ENCODE data around the gene ERCC5. TPM values are rescaled to one million over a fixed set of nuclear protein-coding genes. Genes with fewer than 3 reads are reported as not detected.
A peak's percentile ranks its signal among the peaks of the same experiment; 100 is the strongest.

The ERCC5 gene
- total and polyA plus RNA-seq, 10 donors, result 55.1 to 123 (median 74.8) TPM

- Histone ChIP-seq H3K4me3 (no peak overlapping the region), H3K4me1 (peaks cover 0 to 20% (median 4%) of the 10 kb centered on the region in 6 donors), H3K9me3 (peaks cover 0 to 18% (median 15%) of the 10 kb centered on the region in 8 donors), H3K36me3 (peaks cover 0 to 46% (median 11%) of the 10 kb centered on the region in 6 donors), H3K27me3 (replicated peaks in 1 of 7) (no peaks in the 10 kb centered on the region), H3K27ac (peak overlapping the region in 3 of 8 donors; percentile 30 to 50 (median 39))
- intact Hi-C loops (cut with DNase I; ENCODE audit: low total_unique reads), result no loop called here
- TF ChIP-seq, protein P1, sequence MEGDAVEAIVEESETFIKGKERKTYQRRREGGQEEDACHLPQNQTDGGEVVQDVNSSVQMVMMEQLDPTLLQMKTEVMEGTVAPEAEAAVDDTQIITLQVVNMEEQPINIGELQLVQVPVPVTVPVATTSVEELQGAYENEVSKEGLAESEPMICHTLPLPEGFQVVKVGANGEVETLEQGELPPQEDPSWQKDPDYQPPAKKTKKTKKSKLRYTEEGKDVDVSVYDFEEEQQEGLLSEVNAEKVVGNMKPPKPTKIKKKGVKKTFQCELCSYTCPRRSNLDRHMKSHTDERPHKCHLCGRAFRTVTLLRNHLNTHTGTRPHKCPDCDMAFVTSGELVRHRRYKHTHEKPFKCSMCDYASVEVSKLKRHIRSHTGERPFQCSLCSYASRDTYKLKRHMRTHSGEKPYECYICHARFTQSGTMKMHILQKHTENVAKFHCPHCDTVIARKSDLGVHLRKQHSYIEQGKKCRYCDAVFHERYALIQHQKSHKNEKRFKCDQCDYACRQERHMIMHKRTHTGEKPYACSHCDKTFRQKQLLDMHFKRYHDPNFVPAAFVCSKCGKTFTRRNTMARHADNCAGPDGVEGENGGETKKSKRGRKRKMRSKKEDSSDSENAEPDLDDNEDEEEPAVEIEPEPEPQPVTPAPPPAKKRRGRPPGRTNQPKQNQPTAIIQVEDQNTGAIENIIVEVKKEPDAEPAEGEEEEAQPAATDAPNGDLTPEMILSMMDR (IDR thresholded peaks at IDR 0.05 in 8 of 11, conservative IDR thresholded peaks at IDR 0.05 in 3 of 11), result peak in 1 of 11 experiments; percentile 4
- TF ChIP-seq POLR2AphosphoS5 (IDR thresholded peaks at IDR 0.05), result no peak
- no peak for DNase-seq
- 66 to 79% (median 77%) methylated on average over 7 of the region's 7 CpGs for WGBS, 5 donors
Measured at GRCh38 chr13:102814025-102814607, 31.7 kb upstream of the ERCC5 start.

DNA sequence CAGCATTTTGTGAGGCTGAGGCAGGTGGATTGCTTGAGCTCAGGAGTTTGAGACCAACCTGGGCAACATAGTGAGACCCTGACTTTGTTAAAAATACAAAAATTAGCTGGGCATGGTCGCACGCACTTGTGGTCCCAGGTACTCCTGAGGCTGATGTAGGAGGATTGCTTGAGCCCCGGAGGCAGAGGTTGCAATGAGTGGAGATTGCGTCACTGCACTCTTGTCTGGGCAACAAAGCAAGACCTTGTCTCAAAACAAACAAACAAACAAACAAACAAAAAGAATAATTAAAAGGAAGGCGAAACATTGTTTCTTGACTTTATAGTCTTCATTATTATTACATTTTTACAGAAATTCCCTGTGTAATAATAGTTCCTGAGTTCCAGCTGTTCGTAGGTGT is 31.0 kb upstream of the ERCC5 start:
- TF ChIP-seq, protein P1 (IDR thresholded peaks at IDR 0.05 in 8 of 11, conservative IDR thresholded peaks at IDR 0.05 in 3 of 11), result no peak
- TF ChIP-seq POLR2AphosphoS5 (IDR thresholded peaks at IDR 0.05) (no peak), POLR2A (IDR thresholded peaks at IDR 0.05) (no peak)
- Histone ChIP-seq H3K9me3 (peaks cover 0 to 18% (median 15%) of the 10 kb centered on the region in 8 donors), H3K36me3 (peaks cover 0 to 52% (median 12%) of the 10 kb centered on the region in 6 donors), H3K4me3 (no peak overlapping the region), H3K27ac (peak overlapping the region in 2 of 8 donors; percentile 30 to 39), H3K4me1 (peaks cover 0 to 20% (median 4%) of the 10 kb centered on the region in 6 donors), H3K27me3 (replicated peaks in 1 of 7) (no peaks in the 10 kb centered on the region)
- WGBS, 5 donors, result 69 to 91% (median 80%) methylated on average over 6 of the region's 6 CpGs
- intact Hi-C loops (cut with DNase I; ENCODE audit: low total_unique reads), result no loop called here
- DNase-seq, result no peak

- no peaks in the 10 kb centered on the region for H3K27me3 ChIP-seq (replicated peaks in 1 of 7)
- no peak for DNase-seq
- intact Hi-C loops (cut with DNase I; ENCODE audit: low total_unique reads), result no loop called here
- no peak overlapping the region for H3K27ac ChIP-seq
- TF ChIP-seq POLR2A (IDR thresholded peaks at IDR 0.05) (no peak), POLR2AphosphoS5 (IDR thresholded peaks at IDR 0.05) (no peak)
- TF ChIP-seq, protein P1 (IDR thresholded peaks at IDR 0.05 in 8 of 11, conservative IDR thresholded peaks at IDR 0.05 in 3 of 11), result no peak
- WGBS, 5 donors, result 92 to 97% (median 95%) methylated on average over 5 of the region's 5 CpGs
- H3K4me1 ChIP-seq, result peaks cover 0 to 20% (median 4%) of the 10 kb centered on the region in 6 donors
- H3K9me3 ChIP-seq, result peaks cover 0 to 15% (median 11%) of the 10 kb centered on the region in 8 donors
- no peak overlapping the region for H3K4me3 ChIP-seq
- peaks cover 0 to 51% (median 8%) of the 10 kb centered on the region in 6 donors for H3K36me3 ChIP-seq
Measured at GRCh38 chr13:102815788-102816187, 30.0 kb upstream of the ERCC5 start.

GRCh38 chr13:102816708-102817107 is 29.1 kb upstream of the ERCC5 start:
- peaks cover 0 to 6% (median 2%) of the 10 kb centered on the region in 8 donors for H3K9me3 ChIP-seq
- WGBS, 5 donors, result 84 to 95% (median 91%) methylated on average over 4 of the region's 4 CpGs
- no peak overlapping the region for H3K4me3 ChIP-seq
- H3K4me1 ChIP-seq, result peaks cover 0 to 20% (median 4%) of the 10 kb centered on the region in 6 donors
- no peaks in the 10 kb centered on the region for H3K27me3 ChIP-seq (replicated peaks in 1 of 7)
- TF ChIP-seq, protein P1 (IDR thresholded peaks at IDR 0.05 in 8 of 11, conservative IDR thresholded peaks at IDR 0.05 in 3 of 11), result no peak
- TF ChIP-seq POLR2AphosphoS5 (IDR thresholded peaks at IDR 0.05), result no peak
- DNase-seq, result no peak
- intact Hi-C loops (cut with DNase I; ENCODE audit: low total_unique reads), result no loop called here
- no peak overlapping the region for H3K27ac ChIP-seq
- peaks cover 0 to 50% (median 9%) of the 10 kb centered on the region in 6 donors for H3K36me3 ChIP-seq

All from spleen (tissue), 11 donors.